ENCODE measurements around the gene AFF1.

DNA sequence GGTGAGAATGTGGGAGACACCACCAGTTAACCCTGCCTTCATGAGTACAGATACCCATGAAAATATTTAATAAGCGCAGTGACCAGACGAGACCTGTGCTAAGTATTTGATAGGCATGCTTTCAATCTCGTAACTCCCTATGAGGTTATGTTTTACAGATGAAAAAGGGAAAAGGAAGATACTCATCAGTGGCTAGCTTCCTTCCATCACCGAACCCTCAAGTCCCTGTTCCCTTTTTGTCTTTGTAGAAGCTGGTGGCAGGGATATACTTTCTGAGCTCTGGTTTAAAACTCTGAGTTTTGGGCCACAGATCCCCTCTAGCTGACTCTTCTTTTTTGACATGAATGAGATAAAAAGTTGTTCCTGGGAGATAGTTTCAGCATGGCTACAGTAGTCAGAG lies 26.3 kb downstream of the AFF1 start:
- TF ChIP-seq, protein P1, sequence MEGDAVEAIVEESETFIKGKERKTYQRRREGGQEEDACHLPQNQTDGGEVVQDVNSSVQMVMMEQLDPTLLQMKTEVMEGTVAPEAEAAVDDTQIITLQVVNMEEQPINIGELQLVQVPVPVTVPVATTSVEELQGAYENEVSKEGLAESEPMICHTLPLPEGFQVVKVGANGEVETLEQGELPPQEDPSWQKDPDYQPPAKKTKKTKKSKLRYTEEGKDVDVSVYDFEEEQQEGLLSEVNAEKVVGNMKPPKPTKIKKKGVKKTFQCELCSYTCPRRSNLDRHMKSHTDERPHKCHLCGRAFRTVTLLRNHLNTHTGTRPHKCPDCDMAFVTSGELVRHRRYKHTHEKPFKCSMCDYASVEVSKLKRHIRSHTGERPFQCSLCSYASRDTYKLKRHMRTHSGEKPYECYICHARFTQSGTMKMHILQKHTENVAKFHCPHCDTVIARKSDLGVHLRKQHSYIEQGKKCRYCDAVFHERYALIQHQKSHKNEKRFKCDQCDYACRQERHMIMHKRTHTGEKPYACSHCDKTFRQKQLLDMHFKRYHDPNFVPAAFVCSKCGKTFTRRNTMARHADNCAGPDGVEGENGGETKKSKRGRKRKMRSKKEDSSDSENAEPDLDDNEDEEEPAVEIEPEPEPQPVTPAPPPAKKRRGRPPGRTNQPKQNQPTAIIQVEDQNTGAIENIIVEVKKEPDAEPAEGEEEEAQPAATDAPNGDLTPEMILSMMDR (IDR thresholded peaks at IDR 0.05): no peak
- TF ChIP-seq POLR2AphosphoS5 (IDR thresholded peaks at IDR 0.05) (no peak), EP300 (IDR thresholded peaks at IDR 0.05) (no peak), POLR2A (IDR thresholded peaks at IDR 0.05) (no peak)
